GM12801 (cell line): Measurements from ENCODE around the gene A4GNT.

Experiments used
- CTCF ChIP-seq: IDR thresholded peaks from one replicate; pipeline ENCODE4 v1.5.1; 2011; ENCODE audit warnings: control low read depth; ENCODE audit not compliant: insufficient read length; ENCODE audit errors: extremely low read depth

The A4GNT gene

DNA sequence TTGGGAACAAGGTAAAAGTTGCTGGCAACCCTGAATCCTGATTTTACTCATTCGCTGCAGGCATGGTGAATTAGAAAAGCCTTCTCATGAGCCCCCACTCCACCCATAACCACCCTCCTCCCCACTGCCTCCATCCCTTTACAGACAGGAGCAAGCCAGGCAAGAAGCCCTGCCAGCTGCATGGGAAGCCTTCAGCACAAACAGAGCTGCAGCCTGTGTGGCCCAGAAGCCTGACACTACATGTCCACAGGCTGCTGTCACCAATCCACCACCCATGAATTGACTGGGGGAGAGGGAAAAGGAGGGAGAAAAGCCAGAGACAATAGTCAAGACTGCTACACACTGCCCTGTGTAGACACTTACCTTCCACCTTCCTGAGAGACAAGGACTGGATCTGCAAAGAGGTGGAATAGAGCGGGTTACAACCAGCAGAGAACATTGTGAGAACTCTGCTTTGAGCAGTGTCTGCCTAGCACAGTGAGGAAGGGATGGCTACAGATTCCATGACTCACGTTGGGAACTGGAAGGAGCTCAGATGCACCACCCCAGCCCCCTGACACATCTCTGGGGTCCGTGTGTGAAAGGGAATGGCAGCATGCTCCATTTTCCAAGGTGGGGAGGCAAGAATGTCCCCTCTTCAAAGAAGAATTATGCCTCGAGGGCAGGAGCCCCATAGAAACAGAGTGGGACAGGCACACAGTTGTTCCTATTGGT lies 50.7 kb downstream of the A4GNT start:
- no peak for TF ChIP-seq CTCF

GRCh38 chr3:138079901-138080300 lies 52.3 kb downstream of the A4GNT start:
- no peak for TF ChIP-seq CTCF

DNA sequence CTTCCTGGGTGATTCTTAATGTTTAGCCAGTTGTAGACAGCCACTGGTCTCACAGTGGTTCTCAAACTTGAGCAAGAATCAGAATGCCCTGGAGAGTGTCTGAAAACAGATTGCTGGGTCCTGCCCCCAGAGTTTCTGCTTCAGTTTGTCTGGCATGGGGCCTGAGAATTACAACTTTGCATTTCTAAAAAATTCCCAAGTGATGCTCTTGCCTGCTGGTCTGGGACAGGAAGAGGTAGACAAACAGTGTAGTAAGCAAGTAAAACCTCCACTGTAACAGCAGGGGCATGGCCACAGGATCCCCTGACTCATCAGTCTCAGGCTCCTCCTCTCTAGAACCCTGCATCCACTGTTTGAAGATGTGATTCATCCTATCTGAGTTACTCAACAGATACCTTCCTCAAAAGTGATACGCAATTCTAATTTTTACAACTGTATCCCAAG lies 53.3 kb downstream of the A4GNT start:
- no peak for TF ChIP-seq CTCF

DNA sequence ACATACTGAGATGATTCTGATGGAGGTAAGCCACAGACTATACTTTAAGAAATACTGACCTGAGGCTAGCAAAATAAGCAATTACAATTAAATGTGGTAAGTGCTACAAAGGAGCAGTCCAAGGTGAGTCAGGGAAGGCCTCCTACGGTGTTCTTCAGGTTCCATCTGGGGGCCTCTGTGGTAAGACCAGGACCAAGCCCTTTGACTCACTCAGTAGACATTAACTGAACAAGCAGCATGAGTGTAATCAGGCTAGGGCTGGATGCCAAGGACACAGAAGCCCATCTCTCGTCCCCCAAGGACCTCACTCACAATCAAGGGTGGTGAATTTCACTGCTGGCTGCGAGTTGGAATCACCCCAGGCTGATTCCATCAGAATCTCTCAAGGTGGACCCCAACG lies 54.1 kb downstream of the A4GNT start:
- no peak for TF ChIP-seq CTCF
